DND-41 (cell line): Measurements from ENCODE around the gene SLC39A10.

Experiments
- EZH2 ChIP-seq: IDR thresholded peaks from 3 replicates; pipeline ENCODE4 v1.6.1; 2012; ENCODE audit warnings: borderline replicate concordance, low read depth, mild to moderate bottlenecking, moderate library complexity, low read length, inconsistent platforms; ENCODE audit not compliant: severe bottlenecking
- TF ChIP-seq, protein P1 (sequence below): IDR thresholded peaks from 2 replicates; pipeline ENCODE4 v1.5.1; 2012; ENCODE audit warnings: borderline replicate concordance, low read length, moderate library complexity, mild to moderate bottlenecking; ENCODE audit not compliant: poor library complexity, severe bottlenecking; ENCODE audit errors: extremely low read depth

DNA sequence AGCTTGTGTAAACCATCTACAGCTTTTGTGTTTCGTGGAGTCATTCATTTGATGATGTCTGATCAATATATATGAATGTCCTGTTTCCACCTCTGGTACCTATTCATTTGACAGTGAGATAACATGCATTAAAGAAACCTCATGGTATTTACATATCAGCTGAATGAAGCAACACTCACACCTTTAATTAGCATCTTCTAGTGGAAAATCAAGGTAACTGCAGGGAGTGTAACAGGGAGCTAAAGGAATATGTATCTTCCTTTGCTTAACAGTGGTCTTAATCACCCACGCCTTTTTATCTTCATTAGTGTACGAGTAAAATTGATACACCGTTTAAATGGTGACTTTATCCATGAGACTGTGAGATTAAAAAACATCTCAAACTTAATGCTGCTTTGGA lies 15.6 kb downstream of the SLC39A10 start:
- TF ChIP-seq, protein P1, sequence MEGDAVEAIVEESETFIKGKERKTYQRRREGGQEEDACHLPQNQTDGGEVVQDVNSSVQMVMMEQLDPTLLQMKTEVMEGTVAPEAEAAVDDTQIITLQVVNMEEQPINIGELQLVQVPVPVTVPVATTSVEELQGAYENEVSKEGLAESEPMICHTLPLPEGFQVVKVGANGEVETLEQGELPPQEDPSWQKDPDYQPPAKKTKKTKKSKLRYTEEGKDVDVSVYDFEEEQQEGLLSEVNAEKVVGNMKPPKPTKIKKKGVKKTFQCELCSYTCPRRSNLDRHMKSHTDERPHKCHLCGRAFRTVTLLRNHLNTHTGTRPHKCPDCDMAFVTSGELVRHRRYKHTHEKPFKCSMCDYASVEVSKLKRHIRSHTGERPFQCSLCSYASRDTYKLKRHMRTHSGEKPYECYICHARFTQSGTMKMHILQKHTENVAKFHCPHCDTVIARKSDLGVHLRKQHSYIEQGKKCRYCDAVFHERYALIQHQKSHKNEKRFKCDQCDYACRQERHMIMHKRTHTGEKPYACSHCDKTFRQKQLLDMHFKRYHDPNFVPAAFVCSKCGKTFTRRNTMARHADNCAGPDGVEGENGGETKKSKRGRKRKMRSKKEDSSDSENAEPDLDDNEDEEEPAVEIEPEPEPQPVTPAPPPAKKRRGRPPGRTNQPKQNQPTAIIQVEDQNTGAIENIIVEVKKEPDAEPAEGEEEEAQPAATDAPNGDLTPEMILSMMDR: peak; percentile 44
- no peak for TF ChIP-seq EZH2
